CD4-positive, alpha-beta T cell (primary cell): ENCODE data around the gene TYMS. TPM values are rescaled to one million over a fixed set of nuclear protein-coding genes. Genes with fewer than 3 reads are reported as not detected.

Source experiments
- ATAC-seq: fragments of 200-7000 bp; cut with Tn5 transposase; one replicate; pipeline ENCODE4 v1.10.0; 2022; ENCODE audit warnings: mild to moderate bottlenecking; ENCODE audit not compliant: poor library complexity
- CTCF ChIA-PET: fragments of 350-600 bp; sonication (Branson Sonifier 250); formaldehyde crosslinking; loops from one replicate; lab custom pipeline; 2021; ENCODE audit warnings: antibody characterized with exemption, inconsistent platforms; lab: Charles Lee
- POLR2A ChIA-PET: fragments of 350-600 bp; sonication (Branson Sonifier 250); formaldehyde crosslinking; loops from one replicate; lab custom pipeline; 2021; ENCODE audit warnings: antibody characterized with exemption, inconsistent platforms; lab: Charles Lee
- DNase-seq, 14 experiments: peaks; one replicate each; pipeline ENCODE4 v3.0.0-alpha.2; 2013 to 2020; ENCODE audit warnings: mixed read lengths in 2 of 14
- H3K27ac ChIP-seq, 2 donors: one replicate each; pipeline versions ENCODE4 v1.5.1 to v1.7.0; 2013; ENCODE audit warnings: low read length in 2 of 2, low read depth in 1 of 2, mild to moderate bottlenecking in 1 of 2
- H3K27me3 ChIP-seq, 2 experiments: 1 replicate in 1 of 2; 2 replicates in 1 of 2; pipeline versions ENCODE4 v1.6.1 to v1.7.0; 2013; ENCODE audit warnings: low read length in 2 of 2, control low read depth in 1 of 2, mild to moderate bottlenecking in 1 of 2, moderate library complexity in 1 of 2; ENCODE audit not compliant: insufficient read depth in 2 of 2, control insufficient read depth in 1 of 2
- H3K36me3 ChIP-seq: one replicate; pipeline ENCODE4 v1.6.1; 2013; ENCODE audit warnings: low read length, control low read depth; ENCODE audit not compliant: insufficient read depth
- H3K4me1 ChIP-seq: one replicate; pipeline ENCODE4 v1.6.1; 2013; ENCODE audit warnings: low read length, control low read depth; ENCODE audit not compliant: insufficient read depth
- H3K4me3 ChIP-seq: one replicate; pipeline ENCODE4 v1.5.1; 2013; ENCODE audit warnings: mild to moderate bottlenecking, low read length, moderate library complexity
- H3K9me3 ChIP-seq, 2 experiments: 1 replicate in 1 of 2; 2 replicates in 1 of 2; pipeline versions ENCODE4 v1.6.1 to v1.7.0; 2013; ENCODE audit warnings: low read length in 2 of 2, mild to moderate bottlenecking in 2 of 2, control low read depth in 1 of 2, moderate library complexity in 1 of 2; ENCODE audit not compliant: control insufficient read depth in 1 of 2, insufficient read depth in 1 of 2
- H3K27ac Mint-ChIP-seq: one replicate; pipeline ENCODE4 v1.8.0; 2020; ENCODE audit warnings: mixed read lengths
- H3K27me3 Mint-ChIP-seq: one replicate; pipeline ENCODE4 v1.8.0; 2021; ENCODE audit warnings: mixed read lengths
- H3K36me3 Mint-ChIP-seq: one replicate; pipeline ENCODE4 v1.8.0; 2021; ENCODE audit warnings: low read depth, mixed read lengths
- H3K4me1 Mint-ChIP-seq: one replicate; pipeline ENCODE4 v1.8.0; 2021; ENCODE audit warnings: low read depth, mixed read lengths
- H3K4me3 Mint-ChIP-seq: one replicate; pipeline ENCODE4 v1.8.0; 2020; ENCODE audit warnings: mild to moderate bottlenecking, mixed read lengths
- H3K9me3 Mint-ChIP-seq: one replicate; pipeline ENCODE4 v1.8.0; 2020; ENCODE audit warnings: mixed read lengths
- CTCF ChIP-seq: fragments of 200-600 bp; IDR thresholded peaks from one replicate; pipeline ENCODE4 v1.8.0; 2022; ENCODE audit warnings: antibody characterized with exemption, mild to moderate bottlenecking
- intact Hi-C, 2 experiments: fragments of 100-400 bp; cut with DNase I in 1 of 2; cut with micrococcal nuclease in 1 of 2; formaldehyde crosslinking; loops; one replicate each; pipeline versions ENCODE4 v1.15.1 to v1.9.0; 2023 to 2025; cut with DNase I, micrococcal nuclease
- total RNA-seq, 174 experiments: library from RNA in 2 of 174; stranded (reverse) in 2 of 174; gene quantifications; one replicate each; pipeline ENCODE4 v1.2.3 and lab custom pipeline; 2021 to 2026

TYMS gene
- total RNA-seq, 2 experiments from 2014 or later, result 1.1 to 1.5 TPM

GRCh38 chr18:668260-668659, 10.8 kb downstream of the TYMS start:
- H3K27ac Mint-ChIP-seq, result no peak overlapping the region
- TF ChIP-seq CTCF, result no peak

GRCh38 chr18:669077-669476, 11.6 kb downstream of the TYMS start:
- Mint-ChIP-seq H3K4me3 (no peak overlapping the region), H3K4me1 (no peaks in the 10 kb centered on the region), H3K27me3 (no peaks in the 10 kb centered on the region), H3K9me3 (peaks cover 4% of the 10 kb centered on the region), H3K27ac (no peak overlapping the region), H3K36me3 (peaks cover 48% of the 10 kb centered on the region)
- CTCF ChIA-PET, result no interaction called here
- ATAC-seq (no peak), DNase-seq (no peak)
- intact Hi-C loops, result no loop called here
- POLR2A ChIA-PET, result no interaction called here
- peaks cover 0 to 3% of the 10 kb centered on the region in 2 experiments for H3K9me3 ChIP-seq
- no peak overlapping the region for H3K4me3 ChIP-seq
- peaks cover 28% of the 10 kb centered on the region for H3K36me3 ChIP-seq
- no peak for TF ChIP-seq CTCF
- no peaks in the 10 kb centered on the region for H3K4me1 ChIP-seq
- no peaks in the 10 kb centered on the region for H3K27me3 ChIP-seq
- H3K27ac ChIP-seq, result no peak overlapping the region

More at GRCh38 chr18:668260-668659, 10.8 kb downstream of the TYMS start:
- H3K4me3 ChIP-seq, result no peak overlapping the region
- no peaks in the 10 kb centered on the region for H3K27me3 ChIP-seq
- no peak overlapping the region for H3K27ac ChIP-seq
- no peak for ATAC-seq
- H3K4me1 ChIP-seq, result no peaks in the 10 kb centered on the region
- H3K27me3 Mint-ChIP-seq, result no peaks in the 10 kb centered on the region
- DNase-seq, result no peak
- H3K9me3 ChIP-seq, result peaks cover 0 to 3% of the 10 kb centered on the region in 2 experiments
- peaks cover 40% of the 10 kb centered on the region for H3K36me3 Mint-ChIP-seq
- ChIA-PET POLR2A (no interaction called here), CTCF (no interaction called here)
- no peaks in the 10 kb centered on the region for H3K4me1 Mint-ChIP-seq
- peaks cover 25% of the 10 kb centered on the region for H3K36me3 ChIP-seq
- H3K9me3 Mint-ChIP-seq, result peaks cover 4% of the 10 kb centered on the region
- intact Hi-C loops, result no loop called here
- H3K4me3 Mint-ChIP-seq, result no peak overlapping the region

GRCh38 chr18:670522-670921, 13.1 kb downstream of the TYMS start:
- Mint-ChIP-seq H3K27me3 (no peaks in the 10 kb centered on the region), H3K27ac (no peak overlapping the region), H3K4me1 (no peaks in the 10 kb centered on the region), H3K36me3 (peaks cover 58% of the 10 kb centered on the region), H3K9me3 (peaks cover 4% of the 10 kb centered on the region), H3K4me3 (no peak overlapping the region)
- Histone ChIP-seq H3K4me3 (no peak overlapping the region), H3K27me3 (no peaks in the 10 kb centered on the region), H3K36me3 (peaks cover 37% of the 10 kb centered on the region), H3K27ac (no peak overlapping the region), H3K9me3 (peaks cover 0 to 3% of the 10 kb centered on the region in 2 experiments), H3K4me1 (no peaks in the 10 kb centered on the region)
- ChIA-PET POLR2A (no interaction called here), CTCF (no interaction called here)
- ATAC-seq (no peak), DNase-seq (no peak)
- intact Hi-C loops, result no loop called here
- TF ChIP-seq CTCF, result no peak
